Renal cortex interstitium (tissue), 11 donors: ENCODE measurements around the gene PGC. TPM values are rescaled to one million over a fixed set of nuclear protein-coding genes. Genes with fewer than 3 reads are reported as not detected.

Source experiments
- DNase-seq, 11 donors: peaks; one replicate each; pipeline ENCODE4 v3.0.0-alpha.2; 2013; ENCODE audit warnings: low read depth in 9 of 11, low spot score in 4 of 11; ENCODE audit errors: extremely low read depth in 1 of 11
- polyA plus RNA-seq, 3 donors: library from polyadenylated mRNA; unstranded; fragments of 120-200 nt; gene quantifications; one replicate each; pipeline ENCODE4 v1.2.1, GENCODE V29; 2013; ENCODE audit not compliant: insufficient read length in 3 of 3

Gene PGC
- polyA plus RNA-seq, 3 donors, result 0.07 to 0.26 TPM; not detected in 1

DNA sequence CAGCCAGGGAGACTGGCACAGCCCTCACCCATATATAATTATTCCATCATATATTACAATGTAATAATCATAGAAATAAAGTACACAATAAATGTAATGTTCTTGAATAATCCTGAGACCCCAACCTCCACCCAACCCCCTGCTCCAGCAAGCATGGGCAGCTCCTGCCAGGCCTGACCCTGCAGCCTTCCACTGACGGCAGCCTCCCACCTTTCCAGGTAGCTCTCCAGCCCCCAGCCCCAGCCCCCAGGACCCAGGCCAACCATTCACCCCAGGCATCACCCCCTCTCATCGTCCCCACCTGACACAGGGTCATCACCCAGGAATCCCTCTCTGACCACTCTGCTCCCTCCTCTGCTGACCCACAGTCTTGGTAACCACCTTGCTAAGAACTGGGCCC lies 26.4 kb downstream of the PGC start:
- no peak for DNase-seq

GRCh38 chr6:41720262-41720620 lies 27.0 kb downstream of the PGC start:
- DNase-seq, result no peak

DNA sequence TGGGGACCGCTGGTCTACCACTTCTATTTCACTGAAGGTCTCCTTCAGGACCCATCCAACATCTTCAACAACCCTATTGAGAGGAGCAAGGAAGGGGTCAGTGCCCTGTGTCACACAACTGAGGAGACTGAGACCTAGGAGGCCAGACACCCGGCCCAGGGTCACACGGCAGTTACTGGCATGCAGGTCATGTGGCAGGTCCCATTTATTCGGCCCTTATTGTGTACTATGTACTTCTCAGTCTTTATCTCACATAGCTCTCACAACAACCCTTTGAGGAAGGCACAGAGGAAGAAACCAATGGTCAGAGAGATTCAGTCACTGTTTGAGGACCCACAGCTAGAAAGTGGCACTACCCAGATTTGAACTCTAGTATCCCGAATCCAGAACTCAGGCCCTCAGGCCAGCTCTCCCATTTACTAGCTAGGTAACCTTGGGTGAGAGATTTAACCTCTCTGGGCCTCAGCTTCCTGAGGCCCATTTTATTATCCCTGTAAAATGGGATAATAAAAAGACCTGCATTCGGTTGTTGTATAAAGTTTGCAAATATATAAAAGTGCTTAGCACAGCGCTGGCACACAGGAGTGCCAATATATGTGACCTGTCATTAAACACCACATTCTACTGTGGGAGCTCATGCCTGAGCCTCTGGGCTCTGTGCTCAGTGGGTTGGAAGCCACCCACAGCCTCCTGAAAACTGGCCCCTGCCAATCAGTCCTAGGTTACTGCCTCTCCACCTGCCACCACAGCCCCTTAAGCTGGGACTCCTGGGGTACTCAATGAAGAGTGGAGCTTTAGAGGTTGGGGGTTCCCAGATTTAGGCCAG lies 27.5 kb downstream of the PGC start:
- DNase-seq, result no peak

GRCh38 chr6:41718828-41719227 lies 28.4 kb downstream of the PGC start:
- no peak for DNase-seq

- no peak for DNase-seq
Measured at GRCh38 chr6:41717392-41717736, 29.8 kb downstream of the PGC start.

DNA sequence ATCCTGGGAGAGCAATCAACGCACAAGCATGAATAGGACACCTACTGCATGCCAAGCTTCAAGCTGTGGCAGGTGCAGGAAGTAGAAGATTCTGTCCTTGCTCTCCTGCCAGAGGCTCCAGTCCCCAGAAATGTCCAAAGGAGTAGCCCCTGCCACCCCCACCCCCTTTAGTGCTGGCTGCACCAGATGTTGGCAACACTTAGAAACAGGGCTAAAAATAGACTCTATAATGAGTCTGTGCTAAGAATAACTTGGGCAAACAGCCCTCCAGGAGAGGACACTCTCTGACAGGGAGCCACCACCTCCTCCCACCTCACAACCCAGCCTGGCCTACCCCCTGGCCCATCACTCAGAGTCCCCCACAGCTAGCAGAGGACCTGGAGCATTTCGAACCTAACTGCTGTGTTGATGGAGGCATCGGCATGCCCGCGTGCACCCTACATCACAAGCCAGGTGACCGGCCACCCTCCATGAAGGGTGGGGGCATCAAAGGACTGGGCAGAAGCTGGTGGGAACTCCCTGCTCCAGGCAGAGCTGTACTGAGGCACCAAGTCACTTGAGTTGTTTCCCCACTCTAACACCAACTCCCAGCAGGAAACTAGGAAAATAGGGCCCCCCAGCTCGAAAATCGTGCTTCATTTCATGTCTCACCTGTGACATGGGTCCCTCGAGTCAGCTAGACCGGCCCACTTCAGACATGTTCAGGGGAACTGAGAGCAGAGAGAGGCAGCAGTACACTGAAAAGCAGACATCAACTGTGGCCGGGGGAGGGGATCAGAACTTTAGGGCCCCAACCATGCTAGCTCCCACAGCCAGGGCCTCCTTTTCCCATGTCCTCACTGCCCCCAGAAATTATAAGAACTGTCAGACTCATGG lies 30.4 kb downstream of the PGC start:
- DNase-seq, result no peak

GRCh38 chr6:41715795-41716515 lies 31.2 kb downstream of the PGC start:
- no peak for DNase-seq

GRCh38 chr6:41714556-41715273 lies 32.5 kb downstream of the PGC start:
- DNase-seq, result no peak

DNA sequence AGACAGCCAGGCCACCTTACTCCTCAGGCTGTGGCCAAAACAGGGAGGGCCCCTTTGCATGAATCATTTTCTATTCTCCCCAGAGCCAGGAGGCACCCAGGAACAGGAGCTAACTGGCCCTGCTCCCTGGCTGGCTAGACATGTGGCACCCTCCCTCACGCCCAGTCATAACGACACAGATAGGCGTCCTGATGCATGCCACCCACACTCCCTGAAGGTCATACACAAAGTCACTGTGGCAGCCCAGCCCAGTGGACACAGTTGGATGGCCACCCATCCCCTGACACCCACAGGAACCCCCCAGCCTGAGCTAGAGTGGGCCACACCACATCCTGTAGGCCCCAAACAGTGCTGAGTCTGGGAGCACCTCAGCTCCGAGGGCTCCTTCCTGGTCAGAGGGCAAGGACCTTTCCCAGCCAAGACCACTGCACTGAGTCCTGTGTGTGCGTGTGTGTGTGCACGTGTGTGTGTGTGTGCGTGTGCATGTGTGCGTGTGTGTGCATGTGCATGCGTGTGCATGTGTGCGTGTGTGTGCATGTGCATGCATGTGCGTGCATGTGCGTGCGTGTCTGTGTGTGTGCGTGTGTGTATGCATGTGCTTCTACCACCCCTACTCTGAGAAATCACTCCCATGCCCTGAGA lies 33.4 kb downstream of the PGC start:
- DNase-seq, result no peak

DNA sequence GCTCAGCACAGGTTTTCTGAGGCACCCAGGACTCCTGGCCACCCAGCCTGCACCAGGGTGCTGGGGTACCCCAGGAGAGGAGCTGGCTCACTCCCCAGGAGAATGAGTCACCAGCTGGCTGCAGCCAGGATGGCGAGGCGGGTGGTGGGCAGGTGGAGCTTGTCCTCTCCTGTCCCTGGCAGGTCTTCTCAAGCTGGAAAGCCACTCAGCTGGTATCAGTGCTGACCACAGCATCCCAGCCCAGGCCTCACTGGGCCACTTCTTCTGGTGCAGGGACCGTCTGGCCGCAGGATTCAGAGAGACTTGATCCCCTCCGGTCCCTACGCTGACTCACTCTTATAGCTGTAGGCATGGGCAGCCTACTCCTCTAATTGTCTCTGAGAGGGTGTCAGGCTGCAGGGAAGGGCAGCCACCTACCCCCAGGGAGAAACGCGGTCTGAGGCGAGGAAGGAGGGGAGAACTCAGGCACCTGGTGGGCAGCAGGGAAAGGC lies 34.0 kb downstream of the PGC start:
- DNase-seq, result no peak

DNA sequence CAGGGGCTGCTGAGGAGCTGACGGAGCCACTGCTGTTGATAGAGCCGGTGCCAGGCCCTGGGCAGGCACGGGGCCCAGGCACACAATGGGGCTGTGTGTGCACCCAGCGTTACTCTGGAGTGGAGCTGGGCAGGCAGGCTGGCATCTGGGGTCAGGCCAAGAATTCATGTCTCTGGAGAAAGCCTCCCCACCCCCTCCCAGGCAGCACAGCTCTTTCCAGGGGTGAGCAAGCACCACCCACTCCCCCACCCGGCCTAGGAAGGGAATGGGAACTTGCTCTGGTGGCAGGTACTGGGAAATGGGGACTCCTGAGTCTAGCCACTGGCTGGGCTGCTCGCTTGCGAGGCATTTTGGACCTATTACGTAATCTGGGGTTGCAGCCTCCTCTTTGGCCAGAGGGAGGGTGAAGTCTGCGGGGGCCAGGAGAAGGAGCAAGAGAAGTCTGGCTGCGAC lies 34.5 kb downstream of the PGC start:
- DNase-seq, result no peak

- DNase-seq, result no peak
Measured at GRCh38 chr6:41711323-41712038, 35.7 kb downstream of the PGC start.

DNA sequence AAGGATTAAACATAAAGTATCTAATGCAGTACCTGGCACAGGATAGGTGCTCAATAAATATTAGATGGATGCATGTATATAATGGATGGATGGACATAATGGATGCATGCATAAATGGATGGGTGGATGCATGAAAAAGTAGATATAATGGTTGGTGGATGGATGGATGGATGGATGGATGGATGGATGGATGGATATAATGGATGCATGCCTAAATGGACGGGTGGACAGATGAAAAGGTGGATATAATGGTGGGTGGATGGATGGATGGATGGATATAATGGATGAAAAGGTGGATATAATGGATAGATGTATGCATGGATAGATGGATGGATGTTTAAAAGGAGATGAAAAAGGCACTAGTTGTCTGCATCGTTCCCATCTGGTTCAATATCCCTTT lies 37.8 kb downstream of the PGC start:
- no peak for DNase-seq

DNA sequence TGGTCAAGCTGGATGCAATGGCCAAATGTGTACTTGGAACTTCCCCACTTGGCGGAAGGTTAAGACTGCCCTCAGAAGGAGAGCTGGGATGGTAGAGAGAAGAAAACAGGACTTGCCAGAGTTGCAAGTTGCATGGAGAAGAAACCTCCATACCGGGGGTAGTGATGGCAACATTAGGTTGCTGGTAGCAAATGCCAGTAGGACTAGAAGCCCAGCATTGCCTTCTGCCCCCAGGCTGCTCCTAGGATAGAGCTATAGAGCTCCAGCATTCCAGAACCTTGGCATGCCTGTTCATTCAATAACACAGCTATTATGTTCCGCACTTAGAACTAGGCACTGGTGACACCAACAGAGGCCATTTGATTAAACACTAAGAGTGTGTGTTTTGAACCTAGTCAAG lies 38.3 kb downstream of the PGC start:
- DNase-seq, result no peak

DNA sequence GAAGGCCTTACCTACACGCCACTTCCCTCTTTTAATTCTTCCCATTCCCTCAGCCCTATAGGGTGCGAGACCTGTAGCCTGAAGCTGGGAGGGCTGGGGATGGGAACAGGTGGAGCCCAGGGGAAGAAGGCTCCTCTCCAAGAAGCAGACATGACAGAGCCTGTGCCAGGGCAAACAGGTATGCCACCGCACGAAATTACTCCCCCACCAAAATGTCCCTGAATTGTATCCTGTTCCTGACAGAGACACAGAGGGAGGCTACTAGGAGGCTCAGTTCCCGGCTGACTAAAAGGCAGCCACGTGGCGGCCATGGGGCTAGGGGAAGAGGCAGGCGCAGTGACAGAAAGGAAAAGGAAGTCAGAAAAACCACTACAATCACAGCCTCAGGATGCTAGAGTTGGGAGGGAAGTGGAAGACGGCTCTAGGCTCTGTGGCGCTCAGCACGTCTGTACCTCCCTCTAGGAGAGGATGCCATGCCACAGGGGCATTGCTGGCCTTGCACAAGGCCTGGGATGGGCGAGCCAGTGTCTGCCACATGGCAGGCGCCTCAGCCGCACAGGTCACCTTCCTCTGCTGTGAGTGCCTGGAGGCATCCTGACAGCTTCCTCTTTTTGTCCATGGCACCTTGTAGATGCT lies 39.5 kb downstream of the PGC start:
- no peak for DNase-seq

GRCh38 chr6:41706876-41707564 lies 40.2 kb downstream of the PGC start:
- DNase-seq, result no peak
